GM23248 (cell line): ENCODE data around the gene STAM.

Experiments used
- EZH2 ChIP-seq: fragments of 200-600 bp; sonication (generic); IDR thresholded peaks from 2 replicates; pipeline ENCODE4 v1.6.1; 2018; ENCODE audit warnings: antibody characterized with exemption, mild to moderate bottlenecking; ENCODE audit not compliant: insufficient read depth, poor library complexity, severe bottlenecking
- EZH2phosphoT487 ChIP-seq: fragments of 200-600 bp; sonication (generic); IDR thresholded peaks from 2 replicates; pipeline ENCODE4 v1.6.1; 2018; ENCODE audit warnings: antibody characterized with exemption, moderate library complexity, mild to moderate bottlenecking, low read depth; ENCODE audit not compliant: insufficient read depth

- TF ChIP-seq EZH2 (no peak), EZH2phosphoT487 (no peak)
These were observed 39.6 kb downstream of the STAM start for GRCh38 chr10:17683541-17683940.
